H9 (cell line): ENCODE data around the gene MPZ. TPM values are rescaled to one million over a fixed set of nuclear protein-coding genes. Genes with fewer than 3 reads are reported as not detected.

Experiments
- total RNA-seq: library from RNA; stranded (reverse); gene quantifications from 2 replicates; pipeline ENCODE4 v1.2.1, GENCODE V29; 2021

Gene MPZ
- total RNA-seq, 1 experiment from 2014 or later, result 2.7 TPM

Other genes starting within 250 kb of the MPZ start
- 0.13 TPM in 2 replicates for gene ARHGAP30, start 240.1 kb downstream of the MPZ start, total RNA-seq
- gene NECTIN4, start 220.4 kb downstream of the MPZ start, total RNA-seq, result 0.33 and 0.64 TPM in 2 replicates
- 6.6 and 7.0 TPM in 2 replicates for gene KLHDC9, start 211.6 kb downstream of the MPZ start, total RNA-seq
- 71.8 and 76.1 TPM in 2 replicates for gene PFDN2, start 191.9 kb downstream of the MPZ start, total RNA-seq
- 39.0 and 39.6 TPM in 2 replicates for gene NIT1, start 191.9 kb downstream of the MPZ start, total RNA-seq
- 44.7 and 46.7 TPM in 2 replicates for gene DEDD, start 177.3 kb downstream of the MPZ start, total RNA-seq
- gene UFC1, start 156.0 kb downstream of the MPZ start, total RNA-seq, result 93.4 and 93.5 TPM in 2 replicates
- gene USP21, start 150.5 kb downstream of the MPZ start, total RNA-seq, result 17.9 and 18.4 TPM in 2 replicates
- gene PPOX, start 143.5 kb downstream of the MPZ start, total RNA-seq, result 33.4 and 39.8 TPM in 2 replicates
- gene B4GALT3, start 132.5 kb downstream of the MPZ start, total RNA-seq, result 31.8 and 33.1 TPM in 2 replicates
- 7.0 and 9.1 TPM in 2 replicates for gene ADAMTS4, start 110.9 kb downstream of the MPZ start, total RNA-seq
- 80.3 and 84.5 TPM in 2 replicates for gene NDUFS2, start 107.6 kb downstream of the MPZ start, total RNA-seq
- gene FCER1G, start 94.7 kb downstream of the MPZ start, total RNA-seq, result 0.44 and 0.90 TPM in 2 replicates
- gene APOA2, start 86.3 kb downstream of the MPZ start, total RNA-seq, result not detected in 2 replicates
- 12.8 and 13.5 TPM in 2 replicates for gene TOMM40L, start 83.9 kb downstream of the MPZ start, total RNA-seq
- gene NR1I3, start 71.8 kb downstream of the MPZ start, total RNA-seq, result not detected in 2 replicates
- 0.66 and 0.83 TPM in 2 replicates for gene PCP4L1, start 51.2 kb downstream of the MPZ start, total RNA-seq
- gene SDHC, start 4.4 kb upstream of the MPZ start, total RNA-seq, result 198 and 206 TPM in 2 replicates
- not detected in 2 replicates for gene CFAP126, start 57.9 kb upstream of the MPZ start, total RNA-seq
- 0.55 TPM in 1 of 2 replicates, not detected in the other for gene FCGR2A, start 195.5 kb upstream of the MPZ start, total RNA-seq
- gene HSPA6, start 214.6 kb upstream of the MPZ start, total RNA-seq, result not detected in 2 replicates
- gene FCGR3A, start 239.8 kb upstream of the MPZ start, total RNA-seq, result not detected in 2 replicates